HG03558 (cell line): ENCODE measurements around the gene SEMA4A.
A peak's percentile ranks its signal among the peaks of the same experiment; 100 is the strongest.

ENCODE experiments used
- ATAC-seq: cut with Tn5 transposase; IDR thresholded peaks from one replicate; pipeline ENCODE4 v1.9.1; 2021; ENCODE audit warnings: moderate number of reproducible peaks; ENCODE audit not compliant: unreplicated experiment; ENCODE audit errors: extremely low read depth

SEMA4A gene

DNA sequence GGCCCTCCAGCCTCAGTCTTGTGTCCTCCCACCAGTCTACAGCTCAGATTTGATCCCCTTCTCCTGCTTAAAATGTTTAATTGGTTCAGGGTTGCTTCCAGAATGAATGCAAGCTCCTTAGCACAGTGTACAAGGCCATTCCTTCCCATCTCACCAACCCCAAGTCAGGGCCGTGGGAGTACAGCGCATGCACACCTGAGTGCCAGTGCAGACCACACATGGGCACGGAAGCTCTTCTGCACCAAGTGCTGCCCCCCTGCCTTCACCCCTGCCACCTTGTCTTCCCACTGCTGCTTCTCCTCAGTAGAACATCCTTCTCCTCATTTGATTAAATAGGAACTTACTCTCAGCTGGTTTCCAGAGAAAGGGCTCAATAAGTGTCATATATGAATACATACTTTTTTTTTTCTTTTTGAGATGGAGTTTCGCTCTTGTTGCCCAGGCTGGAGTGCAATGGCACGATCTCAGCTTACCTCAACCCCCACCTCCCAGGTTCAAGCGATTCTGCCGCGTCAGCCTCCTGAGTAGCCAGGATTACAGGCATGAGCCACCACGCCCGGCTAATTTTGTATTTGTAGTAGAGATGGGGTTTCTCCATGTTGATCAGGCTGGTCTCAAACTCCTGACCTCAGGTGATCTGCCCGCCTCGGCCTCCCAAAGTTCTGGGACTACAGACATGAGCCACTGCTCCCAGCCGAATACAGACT, 68.8 kb downstream of the SEMA4A start:
- ATAC-seq, result no peak

DNA sequence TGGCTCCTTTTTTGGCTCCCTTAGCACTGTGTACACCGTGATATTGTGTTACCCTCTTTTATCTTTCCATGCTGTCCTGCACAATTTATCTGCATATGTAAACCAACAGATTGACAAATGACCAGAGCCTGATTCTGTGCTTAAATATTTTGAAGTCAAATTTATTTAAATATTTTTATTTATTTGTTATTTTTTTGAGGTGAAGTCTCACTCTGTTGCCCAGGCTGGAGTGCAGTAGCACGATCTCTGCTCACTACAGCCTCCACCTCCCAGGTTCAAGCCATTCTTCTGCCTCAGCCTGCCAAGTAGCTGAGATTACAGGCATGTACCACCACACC, 72.3 kb downstream of the SEMA4A start:
- ATAC-seq, result no peak

DNA sequence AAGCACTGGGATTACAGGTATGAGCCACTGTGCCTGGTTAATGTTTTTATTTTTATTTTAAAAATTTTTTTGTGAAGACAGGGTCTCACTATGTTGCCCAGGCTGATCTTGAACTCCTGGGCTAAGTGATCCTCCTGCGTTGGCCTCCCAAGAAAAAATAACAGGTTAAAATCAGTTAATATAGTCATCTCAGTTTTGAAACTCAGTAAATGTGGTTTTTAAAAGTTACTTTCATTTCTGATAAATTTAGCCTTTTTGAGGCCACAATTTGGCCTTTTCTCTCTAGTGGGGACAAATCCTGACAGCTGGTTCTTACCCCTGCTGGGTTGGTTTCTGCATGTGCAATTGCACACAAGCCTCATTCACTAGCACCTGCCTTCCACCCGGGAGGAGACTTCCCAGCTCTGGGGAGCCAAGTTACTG, 72.7 kb downstream of the SEMA4A start:
- ATAC-seq, result peak; percentile 51

DNA sequence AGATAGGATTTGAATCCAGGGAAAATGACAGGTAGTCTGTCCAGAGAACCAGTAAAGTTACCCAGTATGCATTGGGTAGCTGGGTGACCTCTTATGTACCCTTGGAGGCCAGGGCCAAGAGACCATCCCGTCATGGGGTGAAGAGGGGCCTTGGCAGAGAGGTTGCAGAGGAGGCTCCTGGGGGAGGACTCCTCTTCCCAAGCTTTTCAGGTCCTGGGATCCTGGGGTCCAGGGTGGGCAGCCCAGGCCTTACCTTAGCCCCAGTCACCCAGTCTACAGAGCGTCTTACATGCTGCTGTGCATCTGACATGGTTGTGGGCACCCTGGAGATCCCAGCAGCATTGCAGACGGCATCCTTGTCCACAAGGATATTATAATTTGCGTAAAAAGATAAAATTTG, 73.4 kb downstream of the SEMA4A start:
- ATAC-seq, result no peak
